Stimulated activated CD4-positive, alpha-beta T cell treated with anti-CD3 and anti-CD28 coated beads, Interleukin-1b, Interleukin-23, amount 100 ng/mL, for 4 hours (primary cell): ENCODE measurements around the gene KCNG2.

Experiments used
- DNase-seq, 2 donors: peaks; one replicate each; pipeline ENCODE4 v3.0.0-alpha.2; 2020; ENCODE audit warnings: low read depth in 2 of 2

The KCNG2 gene

GRCh38 chr18:79923896-79924585 is 126.3 kb downstream of the KCNG2 start:
- no peak for DNase-seq

GRCh38 chr18:79924814-79925731 is 127.3 kb downstream of the KCNG2 start:
- no peak for DNase-seq

GRCh38 chr18:79926306-79926705 is 128.6 kb downstream of the KCNG2 start:
- DNase-seq, result no peak

GRCh38 chr18:79926715-79927606 is 129.2 kb downstream of the KCNG2 start:
- DNase-seq, result no peak

- no peak for DNase-seq
Measured at GRCh38 chr18:79927607-79928562, 130.1 kb downstream of the KCNG2 start.

- DNase-seq, result no peak
Measured at GRCh38 chr18:79928563-79928960, 130.8 kb downstream of the KCNG2 start.

GRCh38 chr18:79930020-79930642 is 132.4 kb downstream of the KCNG2 start:
- DNase-seq, result no peak

- no peak for DNase-seq
Measured at GRCh38 chr18:79931475-79931874, 133.7 kb downstream of the KCNG2 start.

- no peak for DNase-seq
Measured at GRCh38 chr18:79932907-79933306, 135.2 kb downstream of the KCNG2 start.

- no peak for DNase-seq
Measured at GRCh38 chr18:79933765-79934164, 136.0 kb downstream of the KCNG2 start.

GRCh38 chr18:79934311-79935097 is 136.8 kb downstream of the KCNG2 start:
- DNase-seq, result no peak

GRCh38 chr18:79935098-79935480 is 137.4 kb downstream of the KCNG2 start:
- DNase-seq, result no peak

- DNase-seq, result no peak
Measured at GRCh38 chr18:79935499-79935898, 137.8 kb downstream of the KCNG2 start.

- no peak for DNase-seq
Measured at GRCh38 chr18:79935925-79936324, 138.2 kb downstream of the KCNG2 start.

GRCh38 chr18:79936641-79937040 is 138.9 kb downstream of the KCNG2 start:
- no peak for DNase-seq

GRCh38 chr18:79937103-79937860 is 139.5 kb downstream of the KCNG2 start:
- no peak for DNase-seq

GRCh38 chr18:79938196-79938595 is 140.5 kb downstream of the KCNG2 start:
- no peak for DNase-seq

GRCh38 chr18:79939096-79939495 is 141.4 kb downstream of the KCNG2 start:
- no peak for DNase-seq
